ENCODE data around the gene TMEM182. TPM values are rescaled to one million over a fixed set of nuclear protein-coding genes. Genes with fewer than 3 reads are reported as not detected.

TMEM182 gene
- total RNA-seq, 1 donor from 2014 or later, result 4.2 TPM

GRCh38 chr2:102778260-102778659 lies 16.4 kb downstream of the TMEM182 start:
- Histone ChIP-seq H3K9me3 (ENCODE audit: low read depth) (no peaks in the 10 kb centered on the region), H3K79me2 (ENCODE audit: low read depth) (no peaks in the 10 kb centered on the region), H2AFZ (replicated peaks) (no peak overlapping the region), H3K36me3 (no peaks in the 10 kb centered on the region), H3K4me2 (no peak overlapping the region), H3K4me1 (no peaks in the 10 kb centered on the region), H3K27me3 (no peaks in the 10 kb centered on the region), H3K4me3 (no peak overlapping the region), H3K27ac (no peak overlapping the region), H3F3A (ENCODE audit: low read depth) (no peaks in the 10 kb centered on the region), H4K20me1 (ENCODE audit: low read depth) (no peaks in the 10 kb centered on the region), H3K9ac (no peak overlapping the region)
- Mint-ChIP-seq H3K36me3 (peaks cover 5% of the 10 kb centered on the region), H3K4me3 (no peak overlapping the region), H3K9me3 (no peaks in the 10 kb centered on the region), H3K4me1 (peaks cover 3% of the 10 kb centered on the region), H3K27me3 (ENCODE audit: insufficient read depth, low read depth) (peaks cover under 1% of the 10 kb centered on the region), H3K27ac (no peak overlapping the region)
- DNase-seq (ENCODE audit: low spot score), result no peak
- no peak for TF ChIP-seq EZH2phosphoT487 (IDR thresholded peaks at IDR 0.05)

GRCh38 chr2:102780467-102780866 lies 18.6 kb downstream of the TMEM182 start:
- H3K27ac Mint-ChIP-seq, result no peak overlapping the region
- H3K4me3 Mint-ChIP-seq, result no peak overlapping the region
- H3K27me3 Mint-ChIP-seq (ENCODE audit: insufficient read depth, low read depth), result peaks cover 2% of the 10 kb centered on the region

GRCh38 chr2:102782187-102782586 lies 20.4 kb downstream of the TMEM182 start:
- H3K36me3 Mint-ChIP-seq, result no peaks in the 10 kb centered on the region
- Histone ChIP-seq H4K20me1 (ENCODE audit: low read depth) (no peaks in the 10 kb centered on the region), H2AFZ (replicated peaks) (no peak overlapping the region), H3K27me3 (no peaks in the 10 kb centered on the region), H3K4me1 (no peaks in the 10 kb centered on the region), H3K27ac (no peak overlapping the region), H3K9me3 (ENCODE audit: low read depth) (no peaks in the 10 kb centered on the region), H3K36me3 (no peaks in the 10 kb centered on the region), H3K4me2 (no peak overlapping the region), H3K79me2 (ENCODE audit: low read depth) (no peaks in the 10 kb centered on the region), H3F3A (ENCODE audit: low read depth) (no peaks in the 10 kb centered on the region), H3K9ac (no peak overlapping the region), H3K4me3 (no peak overlapping the region)
- TF ChIP-seq EZH2phosphoT487 (IDR thresholded peaks at IDR 0.05) (no peak), EZH2 (IDR thresholded peaks at IDR 0.05) (no peak), CTCF (IDR thresholded peaks at IDR 0.05) (no peak)
- no peak overlapping the region for H3K27ac Mint-ChIP-seq
- no peak for DNase-seq (ENCODE audit: low spot score)
- no peaks in the 10 kb centered on the region for H3K9me3 Mint-ChIP-seq
- no peak overlapping the region for H3K4me3 Mint-ChIP-seq
- H3K4me1 Mint-ChIP-seq, result peaks cover 6% of the 10 kb centered on the region
- H3K27me3 Mint-ChIP-seq (ENCODE audit: insufficient read depth, low read depth), result peaks cover 2% of the 10 kb centered on the region

More at GRCh38 chr2:102780467-102780866, 18.6 kb downstream of the TMEM182 start:
- Histone ChIP-seq H3K9ac (no peak overlapping the region), H3F3A (ENCODE audit: low read depth) (no peaks in the 10 kb centered on the region), H3K4me1 (no peaks in the 10 kb centered on the region), H3K4me3 (no peak overlapping the region), H4K20me1 (ENCODE audit: low read depth) (no peaks in the 10 kb centered on the region), H3K79me2 (ENCODE audit: low read depth) (no peaks in the 10 kb centered on the region), H3K27ac (no peak overlapping the region), H3K27me3 (no peaks in the 10 kb centered on the region), H3K36me3 (no peaks in the 10 kb centered on the region), H2AFZ (replicated peaks) (no peak overlapping the region), H3K4me2 (no peak overlapping the region), H3K9me3 (ENCODE audit: low read depth) (no peaks in the 10 kb centered on the region)
- H3K9me3 Mint-ChIP-seq, result no peaks in the 10 kb centered on the region
- TF ChIP-seq CTCF (IDR thresholded peaks at IDR 0.05) (no peak), EZH2 (IDR thresholded peaks at IDR 0.05) (no peak), EZH2phosphoT487 (IDR thresholded peaks at IDR 0.05) (no peak)
- H3K4me1 Mint-ChIP-seq, result peaks cover 6% of the 10 kb centered on the region
- peaks cover 3% of the 10 kb centered on the region for H3K36me3 Mint-ChIP-seq
- DNase-seq (ENCODE audit: low spot score), result no peak

- peaks cover 2% of the 10 kb centered on the region for H3K27me3 Mint-ChIP-seq (ENCODE audit: insufficient read depth, low read depth)
- H4K20me1 ChIP-seq (ENCODE audit: low read depth), result no peaks in the 10 kb centered on the region
- H3K4me2 ChIP-seq, result no peak overlapping the region
- H3K4me1 Mint-ChIP-seq, result peaks cover 6% of the 10 kb centered on the region
- H3K4me3 Mint-ChIP-seq, result no peak overlapping the region
- TF ChIP-seq EZH2 (IDR thresholded peaks at IDR 0.05) (no peak), EZH2phosphoT487 (IDR thresholded peaks at IDR 0.05) (no peak), CTCF (IDR thresholded peaks at IDR 0.05) (no peak)
- H3K27me3 ChIP-seq, result no peaks in the 10 kb centered on the region
- H3F3A ChIP-seq (ENCODE audit: low read depth), result no peaks in the 10 kb centered on the region
- no peaks in the 10 kb centered on the region for H3K9me3 Mint-ChIP-seq
- no peaks in the 10 kb centered on the region for H3K9me3 ChIP-seq (ENCODE audit: low read depth)
- H3K79me2 ChIP-seq (ENCODE audit: low read depth), result no peaks in the 10 kb centered on the region
- H3K27ac Mint-ChIP-seq, result no peak overlapping the region
- no peaks in the 10 kb centered on the region for H3K36me3 Mint-ChIP-seq
- no peaks in the 10 kb centered on the region for H3K4me1 ChIP-seq
- no peak for DNase-seq (ENCODE audit: low spot score)
- no peak overlapping the region for H3K4me3 ChIP-seq
- H3K36me3 ChIP-seq, result no peaks in the 10 kb centered on the region
- H2AFZ ChIP-seq (replicated peaks), result no peak overlapping the region
- no peak overlapping the region for H3K9ac ChIP-seq
- H3K27ac ChIP-seq, result no peak overlapping the region
Observed at GRCh38 chr2:102782933-102783332, 21.1 kb downstream of the TMEM182 start.

Data from neural progenitor cell (in vitro differentiated cells).